ENCODE results near the gene S100PBP. TPM values are rescaled to one million over a fixed set of nuclear protein-coding genes. Genes with fewer than 3 reads are reported as not detected.

The S100PBP gene
- total and polyA plus RNA-seq, 2 of the 4 experiments (the other 2 are of a cell fraction), result 13.9 to 20.3 TPM

DNA sequence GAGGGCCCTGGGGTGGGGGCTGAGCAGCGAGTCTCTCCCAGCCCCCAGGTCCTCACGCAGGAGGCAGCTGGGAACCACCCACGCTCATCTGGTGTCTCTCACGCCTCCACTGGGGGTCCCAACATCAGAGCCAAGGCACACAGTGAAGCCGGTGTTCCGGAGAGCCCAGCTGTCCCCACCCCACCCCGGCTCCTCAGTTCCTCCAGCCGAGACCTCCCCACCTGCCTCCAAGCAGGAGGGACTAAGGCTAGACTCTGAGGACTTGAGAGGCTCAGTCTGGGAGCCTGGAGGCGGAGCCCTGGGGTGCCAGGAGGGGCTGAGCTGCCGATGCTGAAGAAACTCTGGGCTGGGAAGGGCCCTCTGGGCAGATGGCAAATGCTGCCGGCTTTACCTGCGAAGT is 67.3 kb downstream of the S100PBP start:
- H4K20me1 ChIP-seq (ENCODE audit: insufficient read depth, low read length), result peaks cover 3% of the 10 kb centered on the region; the same call in 1 of the 2 replicates
- no peaks in the 10 kb centered on the region for H3K4me1 ChIP-seq (ENCODE audit: control insufficient read depth, insufficient read depth, low read length)
- no peak overlapping the region for H4K5ac ChIP-seq (ENCODE audit: low read depth, low read length)
- H3K4me3 ChIP-seq (ENCODE audit: insufficient read depth, low read depth, low read length), result no peak overlapping the region
- ATAC-seq (ENCODE audit: low read depth) (no peak), DNase-seq (no peak)
- H3K27me3 ChIP-seq (ENCODE audit: control insufficient read depth, insufficient read depth, low read length), result peaks cover 58% of the 10 kb centered on the region
- H3K9me1 ChIP-seq (ENCODE audit: insufficient read depth, low read length), result peaks cover 4% of the 10 kb centered on the region; the same call in 1 of the 2 replicates
- in situ Hi-C loops (cut with MboI; ENCODE audit: low sequenced_read_pairs) (no loop called here), intact Hi-C loops (cut with micrococcal nuclease) (loop anchor here (5.0 kb wide), 1 partner anchor 482 kb away; no protein-coding TSS in a partner anchor), dilution Hi-C loops (cut with HindIII; ENCODE audit: low sequenced_read_pairs, unreplicated experiment) (no loop called here)
- 42% methylated on average over 4 of the region's 12 CpGs; no CpG with 5 or more reads in 1 of the 2 experiments for WGBS, 2 experiments (ENCODE audit: extremely low coverage in 2 of 2, insufficient read length in 1 of 2)
- no peaks in the 10 kb centered on the region for H3K79me1 ChIP-seq (ENCODE audit: low read depth in 1 of 2, low read length in 2 of 2)
- no peaks in the 10 kb centered on the region for H3K36me3 ChIP-seq (ENCODE audit: control insufficient read depth, insufficient read depth, low read length)
- H4K8ac ChIP-seq (ENCODE audit: low read depth in 2 of 2, low read length in 2 of 2), result no peak overlapping the region
- no peak overlapping the region for H4K91ac ChIP-seq (ENCODE audit: insufficient read depth, low read depth, low read length)
- TF ChIP-seq MAZ (IDR thresholded peaks at IDR 0.05; ENCODE audit: borderline replicate concordance, low read depth, low read length), result no peak
- TF ChIP-seq MXI1 (IDR thresholded peaks at IDR 0.05; ENCODE audit: borderline replicate concordance, low read depth, low read length), result no peak
- TF ChIP-seq BHLHE40 (IDR thresholded peaks at IDR 0.05; ENCODE audit: low read depth, low read length), result no peak
- TF ChIP-seq FOS (IDR thresholded peaks at IDR 0.05; ENCODE audit: low read depth, low read length), result no peak
- no peak for TF ChIP-seq MAFK (IDR thresholded peaks at IDR 0.05; ENCODE audit: low read depth, low read length)
- TF ChIP-seq, protein P1, sequence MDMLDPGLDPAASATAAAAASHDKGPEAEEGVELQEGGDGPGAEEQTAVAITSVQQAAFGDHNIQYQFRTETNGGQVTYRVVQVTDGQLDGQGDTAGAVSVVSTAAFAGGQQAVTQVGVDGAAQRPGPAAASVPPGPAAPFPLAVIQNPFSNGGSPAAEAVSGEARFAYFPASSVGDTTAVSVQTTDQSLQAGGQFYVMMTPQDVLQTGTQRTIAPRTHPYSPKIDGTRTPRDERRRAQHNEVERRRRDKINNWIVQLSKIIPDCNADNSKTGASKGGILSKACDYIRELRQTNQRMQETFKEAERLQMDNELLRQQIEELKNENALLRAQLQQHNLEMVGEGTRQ (IDR thresholded peaks at IDR 0.05; ENCODE audit: low read depth, low read length), result no peak
- no peak for TF ChIP-seq CHD1 (IDR thresholded peaks at IDR 0.05; ENCODE audit: low read depth, low read length)
- TF ChIP-seq SMC3 (IDR thresholded peaks at IDR 0.05; ENCODE audit: low read depth, low read length), result no peak
- TF ChIP-seq CEBPB (IDR thresholded peaks at IDR 0.05; ENCODE audit: low read depth, low read length), result no peak
- no peak for TF ChIP-seq RCOR1 (IDR thresholded peaks at IDR 0.05; ENCODE audit: insufficient replicate concordance, low read length)
- no peak for TF ChIP-seq RFX5 (IDR thresholded peaks at IDR 0.05; ENCODE audit: low read depth, low read length)
- H3K4ac ChIP-seq (ENCODE audit: low read depth, low read length), result no peak overlapping the region
- no peak overlapping the region for H2BK15ac ChIP-seq (ENCODE audit: low read depth, low read length)
- no peak overlapping the region for H3K18ac ChIP-seq (ENCODE audit: low read depth, low read length)
- no peaks in the 10 kb centered on the region for H3K9me3 ChIP-seq (ENCODE audit: control insufficient read depth, insufficient read depth, low read length)
- H3K14ac ChIP-seq (replicated peaks; ENCODE audit: low read depth, low read length), result no peak overlapping the region
- ChIA-PET CTCF (no interaction called here), POLR2A (ENCODE audit: unreplicated experiment) (no interaction called here)
- H2BK20ac ChIP-seq (ENCODE audit: low read depth, low read length), result no peak overlapping the region
- H2AK9ac ChIP-seq (replicated peaks; ENCODE audit: low read depth, low read length, poor library complexity), result no peak overlapping the region
- no peak overlapping the region for H3K56ac ChIP-seq (ENCODE audit: extremely low read depth, insufficient read depth, low read length)
- no TSS peak for BruUV-seq (replicated peaks)
- H2BK5ac ChIP-seq (ENCODE audit: low read depth, low read length, poor library complexity, severe bottlenecking), result no peak overlapping the region
- no peak overlapping the region for H3K23ac ChIP-seq (ENCODE audit: low read depth, low read length)
- H3K9ac ChIP-seq (ENCODE audit: low read depth, low read length), result no peak overlapping the region
- no peak overlapping the region for H3K27ac ChIP-seq (ENCODE audit: insufficient read depth, low read length)
- H2BK120ac ChIP-seq (ENCODE audit: low read depth, low read length), result no peak overlapping the region
- no peak overlapping the region for H3K4me2 ChIP-seq (ENCODE audit: low read depth, low read length)
- no peak overlapping the region for H2AK5ac ChIP-seq (ENCODE audit: low read depth, low read length)
- H2AFZ ChIP-seq (replicated peaks; ENCODE audit: low read length, poor library complexity), result no peak overlapping the region
